ENCODE measurements around the gene ZNF576.

ZNF576 gene

GRCh38 chr19:43616954-43617353, 20.6 kb downstream of the ZNF576 start:
- TF ChIP-seq CTCF (IDR thresholded peaks at IDR 0.05; ENCODE audit: low read depth, low read length), result no peak
- DNase-seq (ENCODE audit: extremely low read depth, low read depth), result no peak

GRCh38 chr19:43618921-43619261, 22.5 kb downstream of the ZNF576 start:
- no peak for TF ChIP-seq CTCF (IDR thresholded peaks at IDR 0.05; ENCODE audit: low read depth, low read length)
- no peak for DNase-seq (ENCODE audit: extremely low read depth, low read depth)

- DNase-seq (ENCODE audit: extremely low read depth, low read depth), result peak; percentile 65
- TF ChIP-seq CTCF (IDR thresholded peaks at IDR 0.05; ENCODE audit: low read depth, low read length), result no peak; the same call in 1 of the 2 replicates
Measured at GRCh38 chr19:43619262-43620060, 23.1 kb downstream of the ZNF576 start, which contains the start of gene ZNF428. Gene ZNF428, minus strand, starts transcription at chr19:43619629. Its CDS starts 5,325 bp downstream, at chr19:43614304.

- DNase-seq (ENCODE audit: extremely low read depth, low read depth), result no peak
- TF ChIP-seq CTCF (IDR thresholded peaks at IDR 0.05; ENCODE audit: low read depth, low read length), result no peak
Measured at GRCh38 chr19:43620061-43621001, 23.9 kb downstream of the ZNF576 start.

- TF ChIP-seq CTCF (IDR thresholded peaks at IDR 0.05; ENCODE audit: low read depth, low read length), result no peak
- no peak for DNase-seq (ENCODE audit: extremely low read depth, low read depth)
Measured at GRCh38 chr19:43622070-43622469, 25.7 kb downstream of the ZNF576 start.

- DNase-seq (ENCODE audit: extremely low read depth, low read depth), result no peak
- TF ChIP-seq CTCF (IDR thresholded peaks at IDR 0.05; ENCODE audit: low read depth, low read length), result no peak
Measured at GRCh38 chr19:43622956-43623355, 26.6 kb downstream of the ZNF576 start.
